ENCODE results near the gene HLA-DRB5. TPM values are rescaled to one million over a fixed set of nuclear protein-coding genes. Genes with fewer than 3 reads are reported as not detected.
A peak's percentile ranks its signal among the peaks of the same experiment; 100 is the strongest.
"Not testable (repeated sequence)": the region's sequence is repeated elsewhere in the genome, so short reads cannot be mapped to it uniquely, and the experiment has no call there.

HLA-DRB5 gene
- total RNA-seq, 1 donor from 2014 or later = 199 TPM

- ATAC-seq (ENCODE audit: low read depth) = no peak
These were observed 45.5 kb downstream of the HLA-DRB5 start for GRCh38 chr6:32484614-32484998.

GRCh38 chr6:32483968-32484613 is 46.0 kb downstream of the HLA-DRB5 start:
- H3K4me3 Mint-ChIP-seq = no peak overlapping the region
- no peak for DNase-seq
- TF ChIP-seq CTCF (IDR thresholded peaks at IDR 0.05) = no peak
- intact Hi-C loops (cut with micrococcal nuclease) = loop anchor here (2.0 to 10.0 kb wide), 2 partner anchors 45 to 91 kb away; no protein-coding TSS in a partner anchor
- ChIA-PET CTCF (no interaction called here), POLR2A (interaction anchor here (1.0 to 2.3 kb wide), 6 partner anchors 11 to 139 kb away, joined by 4 to 17 read pairs (median 12); partner anchors contain the start of gene HLA-DRB5)
- no peaks in the 10 kb centered on the region for H3K27me3 Mint-ChIP-seq
- no peak for ATAC-seq (ENCODE audit: low read depth)
- H3K4me1 Mint-ChIP-seq = peaks cover 25% of the 10 kb centered on the region
- peaks cover under 1% of the 10 kb centered on the region for H3K9me3 Mint-ChIP-seq
- peak overlapping the region; percentile 41 for H3K27ac Mint-ChIP-seq
- H3K36me3 Mint-ChIP-seq (ENCODE audit: low read depth) = peaks cover 9% of the 10 kb centered on the region

More at GRCh38 chr6:32484614-32484998, 45.5 kb downstream of the HLA-DRB5 start:
- CTCF ChIA-PET = no interaction called here
- Mint-ChIP-seq H3K4me3 (no peak overlapping the region), H3K4me1 (peaks cover 25% of the 10 kb centered on the region), H3K9me3 (no peaks in the 10 kb centered on the region), H3K27ac (peak overlapping the region; percentile 71), H3K27me3 (no peaks in the 10 kb centered on the region), H3K36me3 (ENCODE audit: low read depth) (peaks cover 9% of the 10 kb centered on the region)
- POLR2A ChIA-PET = interaction anchor here (2.1 to 2.3 kb wide), 2 partner anchors 11 to 139 kb away, joined by 7 to 16 read pairs; no protein-coding TSS in a partner anchor
- no peak for DNase-seq
- TF ChIP-seq CTCF (IDR thresholded peaks at IDR 0.05) = no peak
- intact Hi-C loops (cut with micrococcal nuclease) = loop anchor here (10.0 kb wide), 1 partner anchor 90 kb away; no protein-coding TSS in a partner anchor

- ATAC-seq (ENCODE audit: low read depth) = no peak
- ChIA-PET POLR2A (no interaction called here), CTCF (no interaction called here)
- Mint-ChIP-seq H3K9me3 (peaks cover 3% of the 10 kb centered on the region), H3K27ac (peak overlapping the region; percentile 76), H3K27me3 (no peaks in the 10 kb centered on the region), H3K4me1 (peaks cover 38% of the 10 kb centered on the region), H3K4me3 (no peak overlapping the region), H3K36me3 (ENCODE audit: low read depth) (peaks cover 19% of the 10 kb centered on the region)
- intact Hi-C loops (cut with micrococcal nuclease) = no loop called here
- DNase-seq = no peak
- TF ChIP-seq CTCF (IDR thresholded peaks at IDR 0.05) = no peak
These were observed 54.5 kb downstream of the HLA-DRB5 start for GRCh38 chr6:32475392-32476206.

GRCh38 chr6:32473376-32474348 is 56.4 kb downstream of the HLA-DRB5 start:
- peak overlapping the region; percentile 80 for H3K4me3 Mint-ChIP-seq
- not testable (repeated sequence) for H3K9me3 Mint-ChIP-seq, DNase-seq, H3K27me3 Mint-ChIP-seq
- H3K27ac Mint-ChIP-seq = peak overlapping the region; percentile 99
- H3K36me3 Mint-ChIP-seq (ENCODE audit: low read depth) = peaks cover 16% of the 10 kb centered on the region
- peaks cover 36% of the 10 kb centered on the region for H3K4me1 Mint-ChIP-seq
- ChIA-PET CTCF (interaction anchor here (0.9 kb wide), 1 partner anchor 1729 kb away, joined by 3 read pairs; the partner anchor contains the start of gene IER3), POLR2A (interaction anchor here (0.6 to 3.7 kb wide), 13 partner anchors 10 to 1074 kb away, joined by 3 to 31 read pairs (median 6); partner anchors contain the start of genes HLA-DRA and HLA-DRB5)
- intact Hi-C loops (cut with micrococcal nuclease) = loop anchor here (2.0 kb wide), 1 partner anchor 33 kb away; no protein-coding TSS in a partner anchor
- ATAC-seq (ENCODE audit: low read depth) = peak; percentile 95

Data from activated B cell treated with CpG ODN at 0.5 μM for 24 hours (primary cell).